Central memory CD8-positive, alpha-beta T cell (primary cell): ENCODE measurements around the gene RRAD.
"Not testable (repeated sequence)": the region's sequence is repeated elsewhere in the genome, so short reads cannot be mapped to it uniquely, and the experiment has no call there.

Source experiments
- ATAC-seq: fragments of 150-1000 bp; cut with Tn5 transposase; replicated peaks from 2 replicates; pipeline ENCODE4 v1.10.0; 2022; ENCODE audit warnings: mild to moderate bottlenecking, moderate FRiP score, moderate number of reproducible peaks; ENCODE audit not compliant: poor library complexity, severe bottlenecking; ENCODE audit errors: extremely low read depth
- DNase-seq, 2 donors: peaks; one replicate each; pipeline ENCODE4 v3.0.0; 2021; ENCODE audit warnings: low spot score in 2 of 2
- H3K27ac Mint-ChIP-seq: one replicate; pipeline ENCODE4 v1.8.0; 2022; ENCODE audit warnings: low read depth, mild to moderate bottlenecking, moderate library complexity, mixed read lengths
- H3K27me3 Mint-ChIP-seq: one replicate; pipeline ENCODE4 v1.8.0; 2022; ENCODE audit warnings: mixed read lengths
- H3K36me3 Mint-ChIP-seq: one replicate; pipeline ENCODE4 v1.8.0; 2022; ENCODE audit warnings: mild to moderate bottlenecking, moderate library complexity, mixed read lengths; ENCODE audit not compliant: insufficient read depth
- H3K4me1 Mint-ChIP-seq: one replicate; pipeline ENCODE4 v1.8.0; 2022; ENCODE audit warnings: mixed read lengths
- H3K4me3 Mint-ChIP-seq: one replicate; pipeline ENCODE4 v1.8.0; 2022; ENCODE audit warnings: mild to moderate bottlenecking, moderate library complexity, mixed read lengths
- H3K9me3 Mint-ChIP-seq: one replicate; pipeline ENCODE4 v1.8.0; 2022; ENCODE audit warnings: mixed read lengths

The RRAD gene, protein sequence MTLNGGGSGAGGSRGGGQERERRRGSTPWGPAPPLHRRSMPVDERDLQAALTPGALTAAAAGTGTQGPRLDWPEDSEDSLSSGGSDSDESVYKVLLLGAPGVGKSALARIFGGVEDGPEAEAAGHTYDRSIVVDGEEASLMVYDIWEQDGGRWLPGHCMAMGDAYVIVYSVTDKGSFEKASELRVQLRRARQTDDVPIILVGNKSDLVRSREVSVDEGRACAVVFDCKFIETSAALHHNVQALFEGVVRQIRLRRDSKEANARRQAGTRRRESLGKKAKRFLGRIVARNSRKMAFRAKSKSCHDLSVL

DNA sequence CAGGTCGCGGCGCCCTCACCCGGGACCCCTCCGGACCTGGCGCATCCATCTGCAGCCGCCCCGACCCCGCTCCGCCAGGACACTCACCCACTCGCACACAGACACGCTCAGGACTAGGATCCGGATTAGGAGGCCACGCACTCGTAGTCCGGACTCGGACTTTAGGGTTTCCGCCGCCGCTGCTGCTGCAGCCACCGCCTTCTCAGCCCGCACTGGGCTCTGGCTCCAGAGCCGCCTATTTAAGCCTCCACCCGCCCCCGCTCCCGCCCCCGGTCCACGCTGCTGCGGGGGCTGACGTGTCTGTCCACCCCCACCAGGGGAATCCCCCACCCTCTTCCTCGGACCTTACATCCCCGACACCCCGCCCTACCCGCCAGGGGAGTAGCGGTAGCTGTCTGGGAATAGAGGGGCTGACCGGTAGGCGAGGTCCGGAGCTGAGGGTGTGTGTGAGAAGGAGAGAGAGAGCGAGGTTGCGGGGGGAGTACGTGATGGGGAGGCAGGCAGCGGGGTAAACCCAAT, at the start of gene RRAD:
RRAD (minus strand) TSS at position 214 of the 519 bp plus-strand sequence. CDS start 356 bp downstream, outside the sequence.
- H3K4me3 Mint-ChIP-seq = peak within 1 kb of the TSS; percentile 73
- H3K27me3 Mint-ChIP-seq = peaks cover 51% of the 10 kb centered on the region
- no peak within 1 kb of the TSS for H3K27ac Mint-ChIP-seq
- peaks cover 12% of the 10 kb centered on the region for H3K4me1 Mint-ChIP-seq
- H3K36me3 Mint-ChIP-seq = no peaks in the 10 kb centered on the region
- ATAC-seq (no peak), DNase-seq (no peak)
- H3K9me3 Mint-ChIP-seq = no peaks in the 10 kb centered on the region

- H3K36me3 Mint-ChIP-seq, H3K9me3 Mint-ChIP-seq, H3K27ac Mint-ChIP-seq, ATAC-seq, H3K27me3 Mint-ChIP-seq: not testable (repeated sequence)
- Mint-ChIP-seq H3K4me3 (peak overlapping the region; percentile 72), H3K4me1 (peaks cover 10% of the 10 kb centered on the region)
- DNase-seq = peak in 1 of 2 donors; percentile 18
These were observed 49.6 kb upstream of the RRAD start for GRCh38 chr16:66974932-66975246.

DNA sequence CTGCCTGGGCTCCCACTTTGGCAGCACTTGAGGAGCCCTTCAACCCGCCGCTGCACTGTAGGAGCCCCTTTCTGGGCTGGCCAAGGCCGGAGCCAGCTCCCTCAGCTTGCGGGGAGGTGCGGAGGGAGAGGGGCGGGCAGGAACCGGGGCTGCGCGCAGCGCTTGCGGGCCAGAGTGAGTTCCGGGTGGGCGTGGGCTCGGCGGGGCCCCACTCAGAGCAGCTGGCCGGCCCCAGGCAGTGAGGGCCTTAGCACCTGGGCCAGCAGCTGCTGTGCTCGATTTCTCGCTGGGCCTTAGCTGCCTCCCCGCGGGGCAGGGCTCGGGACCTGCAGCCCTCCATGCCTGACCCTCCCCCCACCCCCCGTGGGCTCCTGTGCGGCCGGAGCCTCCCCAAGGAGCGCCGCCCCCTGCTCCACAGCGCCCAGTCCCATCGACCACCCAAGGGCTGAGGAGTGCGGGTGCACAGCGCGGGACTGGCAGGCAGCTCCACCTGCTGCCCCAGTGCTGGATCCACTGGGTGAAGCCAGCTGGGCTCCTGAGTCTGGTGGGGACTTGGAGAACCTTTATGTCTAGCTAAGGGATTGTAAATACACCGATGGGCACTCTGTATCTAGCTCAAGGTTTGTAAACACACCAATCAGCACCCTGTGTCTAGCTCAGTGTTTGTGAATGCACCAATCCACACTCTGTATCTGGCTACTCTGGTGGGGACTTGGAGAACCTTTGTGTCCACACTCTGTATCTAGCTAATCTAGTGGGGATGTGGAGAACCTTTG, 49.0 kb upstream of the RRAD start:
- H3K27me3 Mint-ChIP-seq, H3K36me3 Mint-ChIP-seq, H3K9me3 Mint-ChIP-seq, ATAC-seq, DNase-seq, H3K27ac Mint-ChIP-seq: not testable (repeated sequence)
- peaks cover 10% of the 10 kb centered on the region for H3K4me1 Mint-ChIP-seq
- H3K4me3 Mint-ChIP-seq = peak overlapping the region; percentile 72

GRCh38 chr16:66973716-66974115, 48.4 kb upstream of the RRAD start:
- no peaks in the 10 kb centered on the region for H3K9me3 Mint-ChIP-seq
- peaks cover 10% of the 10 kb centered on the region for H3K4me1 Mint-ChIP-seq
- H3K27ac Mint-ChIP-seq = no peak overlapping the region
- no peaks in the 10 kb centered on the region for H3K27me3 Mint-ChIP-seq
- no peak overlapping the region for H3K4me3 Mint-ChIP-seq
- DNase-seq = no peak
- no peak for ATAC-seq
- H3K36me3 Mint-ChIP-seq = peaks cover 2% of the 10 kb centered on the region

- Mint-ChIP-seq H3K36me3 (peaks cover 2% of the 10 kb centered on the region), H3K4me3 (no peak overlapping the region), H3K4me1 (peaks cover 10% of the 10 kb centered on the region), H3K27me3 (no peaks in the 10 kb centered on the region), H3K27ac (no peak overlapping the region), H3K9me3 (no peaks in the 10 kb centered on the region)
- DNase-seq (no peak), ATAC-seq (no peak)
These were observed 47.6 kb upstream of the RRAD start for GRCh38 chr16:66972983-66973382.

DNA sequence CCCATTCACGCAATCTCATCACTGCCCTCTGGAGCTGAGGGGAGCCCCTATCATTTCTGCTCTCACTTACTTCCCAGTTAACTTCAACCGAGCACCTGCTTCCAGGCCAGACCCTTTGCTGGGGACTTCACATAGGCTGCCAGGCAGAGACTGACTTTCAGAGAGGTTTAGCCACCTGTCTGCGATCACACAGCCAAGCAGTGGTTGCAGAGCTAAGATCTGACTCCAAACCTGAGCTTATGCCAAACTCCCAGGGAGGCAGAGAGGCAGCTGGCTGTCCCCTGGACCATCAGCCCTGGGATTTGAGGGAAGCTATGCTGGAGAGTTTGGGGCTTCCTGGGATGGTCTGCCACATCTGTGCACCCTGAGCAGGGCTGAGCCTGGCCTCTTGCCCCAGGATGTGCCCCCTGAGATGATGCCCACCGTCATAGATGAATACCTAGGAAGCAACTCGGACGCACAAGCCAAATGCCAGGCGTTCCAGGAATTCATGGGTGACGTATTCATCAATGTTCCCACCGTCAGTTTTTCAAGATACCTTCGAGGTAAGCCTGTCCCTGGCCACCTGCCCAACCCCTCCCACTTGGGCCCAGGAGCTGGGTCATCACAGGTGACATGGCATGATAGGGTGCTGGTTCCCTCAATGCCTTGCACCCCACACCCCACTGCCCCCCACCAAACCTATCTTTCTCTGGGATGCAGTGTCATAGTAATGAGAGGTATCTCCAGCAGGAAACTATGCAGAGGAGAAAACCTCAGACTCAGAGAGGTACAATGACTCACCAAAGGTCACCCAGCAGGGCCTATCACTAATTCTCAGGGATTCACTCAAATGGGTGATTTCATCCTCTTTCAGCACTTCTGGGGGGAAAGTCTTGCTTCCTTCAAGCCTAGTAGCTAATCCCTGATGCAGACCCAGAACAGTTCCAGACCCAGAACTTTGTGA, 45.7 kb upstream of the RRAD start:
- H3K4me3 Mint-ChIP-seq = no peak overlapping the region
- no peaks in the 10 kb centered on the region for H3K27me3 Mint-ChIP-seq
- no peak overlapping the region for H3K27ac Mint-ChIP-seq
- ATAC-seq (no peak), DNase-seq (no peak)
- no peaks in the 10 kb centered on the region for H3K36me3 Mint-ChIP-seq
- peaks cover 5% of the 10 kb centered on the region for H3K4me1 Mint-ChIP-seq
- no peaks in the 10 kb centered on the region for H3K9me3 Mint-ChIP-seq

DNA sequence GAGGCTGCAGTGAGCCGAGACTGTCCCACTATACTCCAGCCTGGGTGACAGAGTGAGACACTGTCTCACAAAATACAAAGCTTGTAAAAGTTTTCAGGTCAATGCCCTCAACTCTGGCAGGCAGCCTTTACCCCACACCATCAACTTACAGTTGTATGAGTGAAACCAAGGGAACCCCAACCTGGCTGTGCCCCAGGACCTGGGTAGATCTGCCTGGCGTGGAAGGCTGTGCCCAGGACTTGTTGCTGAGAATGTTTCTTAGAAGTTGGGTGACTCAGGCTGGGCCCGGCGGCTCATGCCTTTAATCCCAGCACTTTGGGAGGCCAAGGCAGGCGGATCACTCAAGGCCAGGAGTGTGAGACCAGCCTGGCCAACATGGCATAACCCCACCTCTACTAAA, 43.5 kb upstream of the RRAD start:
- Mint-ChIP-seq H3K36me3 (peaks cover 2% of the 10 kb centered on the region), H3K27me3 (peaks cover 15% of the 10 kb centered on the region), H3K27ac (no peak overlapping the region), H3K9me3 (no peaks in the 10 kb centered on the region), H3K4me1 (no peaks in the 10 kb centered on the region), H3K4me3 (no peak overlapping the region)
- ATAC-seq = no peak
- DNase-seq = no peak

DNA sequence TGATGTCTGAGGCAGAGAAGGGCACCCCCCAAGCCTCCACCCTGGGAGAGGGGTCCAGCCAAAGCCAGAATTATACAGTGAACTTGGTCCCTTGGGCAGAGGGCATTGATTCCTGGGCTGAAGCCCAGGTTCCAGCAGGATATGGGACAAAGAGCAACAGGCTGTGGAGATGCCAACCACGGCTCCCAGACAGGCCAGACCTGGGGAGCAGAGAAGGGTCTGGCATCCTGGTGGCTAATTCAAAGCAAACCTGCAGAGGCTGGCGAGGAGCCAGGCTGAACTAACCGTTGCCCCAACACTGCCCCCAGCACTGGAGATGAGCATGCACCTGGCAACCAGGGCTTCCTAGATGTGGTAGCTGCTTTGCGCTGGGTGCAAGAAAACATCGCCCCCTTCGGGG, 38.7 kb upstream of the RRAD start:
- no peak for ATAC-seq
- peaks cover 6% of the 10 kb centered on the region for H3K4me1 Mint-ChIP-seq
- H3K36me3 Mint-ChIP-seq = peaks cover 3% of the 10 kb centered on the region
- no peak for DNase-seq
- no peaks in the 10 kb centered on the region for H3K9me3 Mint-ChIP-seq
- H3K27ac Mint-ChIP-seq = no peak overlapping the region
- peaks cover 15% of the 10 kb centered on the region for H3K27me3 Mint-ChIP-seq
- no peak overlapping the region for H3K4me3 Mint-ChIP-seq

DNA sequence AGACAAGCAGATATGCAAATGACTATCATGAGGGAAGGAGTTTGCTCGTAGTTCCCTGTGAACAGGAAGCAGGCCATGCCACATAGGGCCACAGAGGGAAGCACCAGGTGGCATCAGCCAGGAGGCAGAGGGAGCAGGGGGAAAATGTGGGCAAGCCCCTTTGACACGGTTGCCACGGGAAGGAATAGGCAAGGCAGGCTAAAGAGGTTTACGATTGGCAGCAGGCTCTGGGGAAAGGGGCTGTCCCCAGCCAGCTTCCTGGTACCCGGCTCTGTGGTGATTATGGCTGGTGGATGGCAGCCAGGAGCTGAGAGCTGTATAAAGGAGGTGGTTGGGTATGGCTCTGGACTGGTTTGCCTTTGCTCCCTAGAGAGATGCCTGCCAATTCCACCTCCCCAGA, 36.6 kb upstream of the RRAD start:
- no peak for ATAC-seq
- H3K9me3 Mint-ChIP-seq = no peaks in the 10 kb centered on the region
- H3K4me1 Mint-ChIP-seq = peaks cover 6% of the 10 kb centered on the region
- peaks cover 15% of the 10 kb centered on the region for H3K27me3 Mint-ChIP-seq
- peaks cover 3% of the 10 kb centered on the region for H3K36me3 Mint-ChIP-seq
- H3K27ac Mint-ChIP-seq = no peak overlapping the region
- H3K4me3 Mint-ChIP-seq = no peak overlapping the region
- DNase-seq = no peak

- Mint-ChIP-seq H3K4me1 (peaks cover 6% of the 10 kb centered on the region), H3K36me3 (peaks cover 3% of the 10 kb centered on the region), H3K27me3 (peaks cover 15% of the 10 kb centered on the region), H3K9me3 (no peaks in the 10 kb centered on the region), H3K27ac (peak within 1 kb of the TSS; percentile 76), H3K4me3 (no peak within 1 kb of the TSS)
- peak in 1 of 2 donors; percentile 25 for DNase-seq
- ATAC-seq = peak; percentile 94
These were observed 35.9 kb upstream of the RRAD start, which contains the start of gene CES3 for GRCh38 chr16:66961065-66961744. CES3 (plus strand) TSS chr16:66961266; CDS start chr16:66961308, 42 bp downstream.

- ATAC-seq (no peak), DNase-seq (no peak)
- peaks cover 3% of the 10 kb centered on the region for H3K36me3 Mint-ChIP-seq
- H3K4me3 Mint-ChIP-seq = no peak overlapping the region
- peaks cover 6% of the 10 kb centered on the region for H3K4me1 Mint-ChIP-seq
- H3K27me3 Mint-ChIP-seq = peaks cover 13% of the 10 kb centered on the region
- no peaks in the 10 kb centered on the region for H3K9me3 Mint-ChIP-seq
- H3K27ac Mint-ChIP-seq = no peak overlapping the region
These were observed 34.9 kb upstream of the RRAD start for GRCh38 chr16:66960270-66960669.

- Mint-ChIP-seq H3K9me3 (no peaks in the 10 kb centered on the region), H3K4me1 (peaks cover 6% of the 10 kb centered on the region), H3K27ac (no peak overlapping the region), H3K36me3 (peaks cover 3% of the 10 kb centered on the region), H3K27me3 (peaks cover 7% of the 10 kb centered on the region), H3K4me3 (no peak overlapping the region)
- ATAC-seq (no peak), DNase-seq (no peak)
These were observed 34.4 kb upstream of the RRAD start for GRCh38 chr16:66959704-66960161.
